Left kidney (tissue), 8 donors: Measurements from ENCODE around the gene GARNL3. TPM values are rescaled to one million over a fixed set of nuclear protein-coding genes. Genes with fewer than 3 reads are reported as not detected.

ENCODE experiments used
- DNase-seq: peaks from one replicate; pipeline ENCODE4 v3.0.0-alpha.2; 2013
- long read RNA-seq, 8 donors: transcript quantifications; one replicate each; lab custom pipeline, GENCODE V29; 2026
- polyA plus RNA-seq: library from polyadenylated mRNA; unstranded; fragments of 120-200 nt; gene quantifications from one replicate; pipeline ENCODE4 v1.2.1, GENCODE V29; 2013; ENCODE audit not compliant: insufficient read length

The GARNL3 gene, protein sequence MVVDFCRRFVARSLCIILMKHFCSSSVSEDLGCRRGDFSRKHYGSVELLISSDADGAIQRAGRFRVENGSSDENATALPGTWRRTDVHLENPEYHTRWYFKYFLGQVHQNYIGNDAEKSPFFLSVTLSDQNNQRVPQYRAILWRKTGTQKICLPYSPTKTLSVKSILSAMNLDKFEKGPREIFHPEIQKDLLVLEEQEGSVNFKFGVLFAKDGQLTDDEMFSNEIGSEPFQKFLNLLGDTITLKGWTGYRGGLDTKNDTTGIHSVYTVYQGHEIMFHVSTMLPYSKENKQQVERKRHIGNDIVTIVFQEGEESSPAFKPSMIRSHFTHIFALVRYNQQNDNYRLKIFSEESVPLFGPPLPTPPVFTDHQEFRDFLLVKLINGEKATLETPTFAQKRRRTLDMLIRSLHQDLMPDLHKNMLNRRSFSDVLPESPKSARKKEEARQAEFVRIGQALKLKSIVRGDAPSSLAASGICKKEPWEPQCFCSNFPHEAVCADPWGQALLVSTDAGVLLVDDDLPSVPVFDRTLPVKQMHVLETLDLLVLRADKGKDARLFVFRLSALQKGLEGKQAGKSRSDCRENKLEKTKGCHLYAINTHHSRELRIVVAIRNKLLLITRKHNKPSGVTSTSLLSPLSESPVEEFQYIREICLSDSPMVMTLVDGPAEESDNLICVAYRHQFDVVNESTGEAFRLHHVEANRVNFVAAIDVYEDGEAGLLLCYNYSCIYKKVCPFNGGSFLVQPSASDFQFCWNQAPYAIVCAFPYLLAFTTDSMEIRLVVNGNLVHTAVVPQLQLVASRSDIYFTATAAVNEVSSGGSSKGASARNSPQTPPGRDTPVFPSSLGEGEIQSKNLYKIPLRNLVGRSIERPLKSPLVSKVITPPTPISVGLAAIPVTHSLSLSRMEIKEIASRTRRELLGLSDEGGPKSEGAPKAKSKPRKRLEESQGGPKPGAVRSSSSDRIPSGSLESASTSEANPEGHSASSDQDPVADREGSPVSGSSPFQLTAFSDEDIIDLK
- polyA plus RNA-seq = 19.8 TPM
- long read RNA-seq, donor 1, full-length matches to known transcripts = 3 of 3 reads
- long read RNA-seq, donor 1, partial matches to known transcripts = 0 of 3 reads
- long read RNA-seq, donor 1, other reads (novel, unspliced or antisense) = 0 of 3 reads
- long read RNA-seq, donor 2 = 0 reads
- long read RNA-seq, donor 3 = 0 reads
- long read RNA-seq, donor 4 = 0 reads
- long read RNA-seq, donor 5 = 0 reads
- long read RNA-seq, donor 6 = 0 reads
- long read RNA-seq, donor 7, partial matches to known transcripts = 0 of 1 reads
- long read RNA-seq, donor 7, other reads (novel, unspliced or antisense) = 0 of 1 reads
- long read RNA-seq, donor 8 = 0 reads

DNA sequence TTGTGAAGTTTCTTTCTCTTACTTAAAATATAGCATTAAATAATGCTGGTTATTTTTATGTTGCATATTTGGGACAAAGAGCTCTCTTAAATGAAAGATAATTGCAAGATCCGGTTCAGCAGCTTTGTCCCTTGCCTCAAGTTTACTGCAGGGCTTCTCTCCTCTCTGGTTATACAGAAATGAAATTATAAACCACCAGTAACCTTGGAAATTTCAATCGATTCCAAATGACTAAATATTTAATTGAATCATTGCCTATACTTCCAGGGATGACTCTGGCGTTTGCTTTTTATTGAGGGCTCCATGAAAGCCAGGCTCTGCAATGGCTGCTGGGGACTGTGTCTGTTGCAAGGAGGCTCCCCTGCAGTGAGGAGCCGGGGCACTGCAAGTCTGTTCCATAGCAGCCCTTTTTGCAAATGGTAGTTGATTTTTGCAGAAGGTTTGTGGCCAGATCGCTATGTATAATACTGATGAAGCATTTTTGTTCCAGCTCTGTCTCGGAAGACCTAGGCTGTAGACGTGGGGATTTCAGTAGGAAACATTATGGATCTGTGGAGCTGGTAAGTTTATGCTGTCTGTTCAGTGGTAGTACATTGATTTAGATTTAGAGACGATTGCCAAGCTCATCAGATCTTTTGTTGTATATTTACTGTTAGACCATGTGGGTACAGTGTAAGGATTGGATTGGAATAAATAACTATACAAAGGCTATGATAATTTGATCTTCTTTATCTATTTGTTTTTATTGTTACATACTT lies at the start of gene GARNL3:
TSS of gene GARNL3 (plus strand) at position 313 of the 758 bp plus-strand sequence. CDS start at position 417, 104 bp downstream.
- no peak for DNase-seq

DNA sequence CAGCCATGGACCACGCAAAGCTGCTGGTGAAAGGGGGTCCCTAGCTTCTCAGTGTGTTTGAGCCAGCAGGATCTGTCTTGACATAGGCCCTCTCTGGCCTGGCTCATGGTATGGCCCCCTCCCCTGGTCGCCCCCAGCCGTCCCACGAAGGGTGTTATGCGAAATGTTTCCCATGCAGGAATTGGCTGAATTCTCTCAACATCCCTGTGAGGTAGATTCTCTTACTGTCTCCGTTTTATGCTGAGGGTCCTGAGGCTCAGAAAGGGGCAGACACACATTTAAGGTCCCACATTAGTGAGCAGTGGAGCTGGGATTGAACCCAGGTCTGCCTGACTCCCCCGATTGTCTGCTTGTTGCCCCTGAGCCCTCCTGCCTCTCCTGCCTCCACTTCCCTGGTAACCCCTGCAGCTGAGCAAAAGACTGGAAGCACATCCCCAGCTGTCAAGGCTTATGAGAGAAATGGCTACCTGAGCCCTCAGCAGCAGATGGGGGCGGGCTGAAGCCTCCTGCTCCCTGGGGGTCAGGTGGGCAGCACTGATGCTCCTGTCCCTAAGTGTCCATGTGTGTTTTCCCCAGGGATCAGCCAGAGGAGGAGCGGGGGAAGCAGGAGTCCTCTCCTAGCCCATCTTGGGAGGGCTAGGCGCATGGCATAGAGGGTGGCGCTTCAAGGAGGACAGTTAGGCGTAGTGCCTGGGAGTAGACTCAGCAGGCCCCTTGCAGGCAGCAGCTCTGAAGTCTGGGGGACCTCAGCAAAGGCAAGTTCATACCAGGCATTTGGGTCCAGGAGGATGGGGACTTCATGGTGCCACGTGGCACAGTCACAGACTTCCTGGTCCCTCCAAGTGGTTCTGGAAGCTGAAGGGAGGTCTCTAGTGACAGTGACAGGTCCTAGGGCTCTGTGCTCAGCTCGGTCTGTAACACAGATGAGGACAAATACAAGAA lies 49.0 kb upstream of the GARNL3 start:
- no peak for DNase-seq

DNA sequence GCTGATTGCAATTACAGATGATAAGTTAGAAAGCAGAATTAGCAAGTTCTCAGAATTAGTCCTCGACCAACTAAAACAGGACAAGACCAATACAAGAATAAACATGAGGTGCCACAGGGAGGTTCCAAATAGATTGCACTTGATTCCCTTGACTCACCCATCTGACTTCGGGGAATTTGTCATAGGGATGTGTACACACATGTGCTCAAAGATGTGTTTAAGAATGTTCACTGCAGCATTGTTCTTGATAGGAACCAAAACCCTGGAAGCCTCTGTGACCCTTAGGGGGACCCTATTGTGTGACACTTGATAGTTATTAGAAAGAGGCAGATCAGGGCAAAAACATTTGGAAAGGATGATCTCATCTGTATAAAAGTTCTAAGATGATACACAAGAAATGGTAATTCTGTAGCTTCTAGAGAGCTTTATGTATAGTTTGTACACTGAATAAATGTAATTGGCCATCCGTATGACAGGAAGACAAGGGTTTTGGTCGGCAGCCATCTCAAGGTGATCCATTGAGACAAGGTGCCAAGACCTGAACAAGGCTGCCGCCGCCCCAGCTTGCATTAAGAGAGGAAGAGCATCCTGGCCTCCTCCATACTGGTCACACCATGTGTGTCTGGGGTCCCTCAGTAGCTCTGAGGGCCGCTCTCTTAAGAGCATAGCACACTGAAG lies 48.2 kb upstream of the GARNL3 start:
- DNase-seq = no peak

DNA sequence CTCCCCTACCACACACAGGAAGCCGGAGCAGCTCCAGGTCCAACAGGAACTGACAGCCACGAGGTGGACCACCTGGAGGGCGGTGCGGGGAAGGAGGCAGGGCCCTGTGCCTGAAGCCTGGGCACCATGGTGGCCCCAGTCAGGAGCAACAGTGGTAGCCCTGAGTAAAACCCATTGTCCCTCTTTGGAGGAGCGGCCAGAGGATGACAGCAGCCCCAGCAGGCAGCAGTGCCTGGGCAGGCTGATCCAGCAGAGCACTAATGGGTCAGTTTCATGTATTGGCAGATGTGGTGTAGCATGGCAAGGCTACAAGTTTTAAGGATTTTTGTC lies 47.7 kb upstream of the GARNL3 start:
- DNase-seq = no peak

DNA sequence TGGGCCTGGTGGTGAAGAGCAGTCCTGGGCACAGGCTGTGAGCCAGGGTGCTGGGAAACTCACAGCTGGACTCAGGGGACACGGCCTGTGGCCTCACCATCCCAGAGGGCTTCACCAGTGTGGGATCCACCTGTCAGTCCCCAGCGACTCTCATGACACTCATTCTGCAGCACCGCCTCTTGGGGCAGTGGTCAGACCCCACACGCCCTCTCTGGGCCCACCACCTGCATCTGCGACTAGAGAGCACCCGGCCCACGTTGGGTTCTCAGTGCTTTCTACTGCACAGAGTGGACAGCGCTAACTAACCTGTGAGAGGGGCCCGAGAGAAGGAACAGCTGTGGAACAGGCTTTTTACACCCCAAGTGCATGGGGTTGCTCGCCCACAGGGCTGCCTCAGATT lies 45.8 kb upstream of the GARNL3 start:
- no peak for DNase-seq

DNA sequence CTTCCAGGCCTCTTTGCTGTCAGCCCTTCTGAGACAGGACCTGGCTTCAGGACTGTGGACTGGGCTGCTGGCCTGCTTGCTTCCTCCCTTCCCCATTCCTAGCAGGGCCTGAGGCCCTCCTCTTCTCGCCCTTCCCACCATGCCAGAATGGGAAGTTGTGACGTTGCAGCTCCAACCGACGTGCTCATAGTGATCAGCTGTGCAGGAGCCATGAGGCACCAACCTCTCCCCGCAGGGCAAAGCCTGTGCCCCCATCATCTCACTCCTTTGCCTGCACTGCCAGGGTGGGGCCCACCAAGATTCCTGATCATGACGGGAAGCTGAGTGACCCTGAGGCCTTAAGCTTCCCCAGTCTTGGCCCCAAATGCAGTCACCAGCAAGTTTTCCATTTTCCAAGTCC lies 45.1 kb upstream of the GARNL3 start:
- no peak for DNase-seq

DNA sequence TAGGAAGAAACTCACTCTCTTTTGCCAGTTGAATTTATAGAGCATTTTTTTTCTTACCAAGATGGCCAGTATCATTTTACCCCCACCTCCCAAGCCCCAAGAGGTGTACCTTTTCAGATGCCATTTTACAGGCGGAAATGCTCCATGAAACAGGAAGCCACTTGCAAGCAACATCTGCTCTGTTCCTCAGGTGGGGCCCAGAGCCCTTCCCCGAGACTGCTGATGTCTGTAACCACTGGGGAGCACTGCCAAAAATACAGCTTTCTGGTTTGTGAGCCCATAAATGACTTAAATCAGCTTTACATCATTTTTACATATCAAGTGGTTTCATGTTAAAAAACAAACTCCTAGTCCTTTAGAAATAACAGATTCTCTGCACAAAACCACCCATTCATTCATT lies 42.9 kb upstream of the GARNL3 start:
- no peak for DNase-seq

DNA sequence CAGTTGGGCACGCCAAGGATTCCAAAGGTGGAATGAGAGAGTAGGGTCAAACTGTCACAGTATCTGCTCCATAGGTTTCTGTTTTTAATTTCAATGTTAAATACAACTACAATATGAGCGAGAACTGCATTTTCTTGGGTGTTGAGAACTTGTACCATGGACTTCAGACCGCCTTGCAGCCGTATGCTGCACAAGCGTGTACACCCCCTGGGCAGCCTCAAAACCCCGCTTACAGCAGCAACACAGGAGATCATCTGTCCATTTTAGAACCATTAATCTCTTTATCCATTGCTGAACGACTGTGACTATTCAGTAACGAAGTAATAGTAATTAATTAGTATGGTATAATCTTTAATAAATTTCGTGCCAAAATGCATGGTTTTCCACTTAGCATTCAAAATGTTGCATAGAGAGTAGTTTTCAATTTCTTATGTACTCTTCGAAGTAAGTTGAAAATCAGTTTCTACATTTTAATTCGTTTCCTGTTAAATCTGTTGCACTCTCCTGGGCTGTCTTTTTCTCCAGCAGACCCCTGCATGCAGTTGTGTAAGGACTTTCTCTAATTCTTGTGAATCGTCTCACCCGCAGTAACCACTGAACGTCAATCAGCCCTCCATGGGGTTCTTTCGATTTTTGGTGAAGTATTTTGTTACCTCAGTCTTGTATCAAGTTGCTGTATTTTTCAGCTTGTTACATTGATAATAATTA lies 42.0 kb upstream of the GARNL3 start:
- no peak for DNase-seq

DNA sequence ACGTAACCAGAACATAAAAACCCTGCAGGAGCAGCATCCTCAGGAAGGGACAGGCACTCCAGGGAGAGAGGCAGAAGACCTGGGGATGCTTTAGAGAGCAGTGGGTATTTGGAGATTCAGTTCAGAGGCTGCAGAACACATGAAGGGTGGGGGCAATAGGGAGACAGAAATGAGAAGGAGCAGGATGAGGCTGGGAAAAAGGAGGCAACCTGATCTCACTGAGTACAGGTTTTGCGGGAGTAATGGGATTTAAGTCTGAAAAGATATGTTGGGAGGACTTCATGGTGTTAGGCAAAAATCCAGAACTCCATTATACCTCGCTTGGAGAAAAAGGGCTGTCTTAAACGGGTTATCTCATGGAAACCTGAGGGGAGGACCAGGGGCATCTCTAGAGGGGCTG lies 41.3 kb upstream of the GARNL3 start:
- DNase-seq = no peak

DNA sequence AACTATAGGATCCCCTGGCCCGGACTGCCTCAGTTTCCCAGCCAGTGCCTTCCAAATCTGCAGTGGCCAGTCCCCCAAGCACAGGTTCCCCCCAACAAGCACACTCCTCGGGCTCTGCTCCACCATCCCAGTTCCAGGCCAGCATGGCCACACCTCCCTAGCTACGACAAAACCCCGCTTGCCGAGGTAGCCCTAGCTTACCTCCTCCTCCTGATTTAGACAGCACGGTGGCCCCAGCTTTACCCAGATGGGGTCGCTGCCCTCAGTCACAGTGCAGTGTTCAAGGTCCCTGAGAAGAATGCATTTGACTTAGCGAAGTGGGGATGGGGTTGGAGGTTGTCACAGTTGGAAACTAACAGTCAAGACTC lies 40.8 kb upstream of the GARNL3 start:
- DNase-seq = no peak

DNA sequence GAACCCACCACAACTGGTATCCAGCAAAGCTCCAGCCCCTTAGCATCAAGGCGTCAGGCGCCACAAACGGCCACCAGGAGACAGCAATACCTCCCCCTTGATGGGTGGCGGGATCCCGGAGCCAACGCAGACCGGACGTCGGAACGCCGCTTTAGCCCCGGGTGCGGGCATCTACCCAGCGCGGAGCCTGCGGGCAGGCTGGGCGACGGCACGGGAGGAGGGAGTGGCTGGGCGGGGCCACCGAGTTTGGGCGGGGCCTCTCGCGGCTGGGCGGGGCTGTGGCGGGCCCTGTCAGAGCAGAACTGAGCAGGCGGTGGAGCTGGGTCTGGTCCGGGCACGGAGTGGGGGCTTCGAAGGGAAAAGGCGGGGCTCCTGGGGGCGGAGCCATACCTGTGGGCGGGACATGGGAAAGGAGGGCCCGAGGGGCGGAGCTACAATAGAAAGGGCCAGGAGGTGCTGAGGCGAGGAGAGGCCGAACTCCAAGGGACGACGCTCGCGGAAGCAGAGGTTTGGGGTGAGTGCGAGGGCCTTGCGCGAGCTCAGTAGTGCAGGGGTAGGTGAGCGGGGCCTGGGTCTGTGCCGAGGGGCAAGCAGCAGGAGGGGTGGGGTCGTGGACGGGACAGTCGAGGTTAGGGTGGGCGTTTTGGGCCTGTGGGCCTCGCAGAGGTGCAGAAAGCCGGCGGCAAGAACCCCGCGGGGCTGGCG lies 40.2 kb upstream of the GARNL3 start:
- DNase-seq = peak; percentile 86

DNA sequence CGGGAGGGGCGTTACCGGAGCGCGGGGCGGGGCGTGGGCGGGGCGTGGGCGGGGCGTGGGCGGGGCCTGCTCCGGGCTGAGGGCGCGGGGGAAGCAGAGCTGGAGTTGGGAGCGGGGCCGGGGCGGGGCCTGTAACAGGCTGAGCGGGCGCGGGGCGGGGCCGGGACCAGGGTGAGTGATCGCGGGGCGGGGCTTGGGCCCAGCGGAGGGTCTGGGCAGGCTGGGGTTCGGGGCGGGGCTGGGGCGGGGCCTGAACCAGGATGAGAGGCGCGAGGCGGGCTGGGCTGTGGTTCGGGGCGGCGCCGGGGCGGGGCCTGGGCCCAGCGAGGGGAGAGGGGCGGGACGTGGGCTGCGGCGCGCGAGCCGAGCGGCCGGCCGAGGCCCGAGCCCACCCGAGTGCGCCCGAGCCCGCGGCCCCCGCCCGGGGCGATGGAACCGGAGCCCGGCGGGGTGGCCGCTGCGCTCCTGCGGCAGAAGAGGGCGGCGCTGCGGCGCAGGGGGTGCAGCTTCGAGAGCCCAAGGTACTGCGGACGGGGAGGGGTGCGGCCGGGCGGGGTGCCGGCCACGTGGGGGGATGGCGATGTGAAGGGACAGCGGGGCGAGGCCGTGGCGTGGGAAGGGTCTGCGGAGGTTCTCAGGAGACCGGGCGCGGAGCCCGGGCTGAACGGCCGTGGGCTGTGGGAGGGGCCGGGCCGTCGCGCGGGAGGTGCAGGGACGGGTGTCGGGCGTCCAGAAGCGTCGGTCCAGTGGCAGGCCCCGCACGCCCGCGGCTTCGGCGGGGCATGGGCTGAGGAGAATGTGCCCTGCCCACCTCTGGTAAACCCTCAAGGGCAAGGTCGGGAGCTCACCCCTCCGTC lies 39.5 kb upstream of the GARNL3 start:
- DNase-seq = peak; percentile 92

DNA sequence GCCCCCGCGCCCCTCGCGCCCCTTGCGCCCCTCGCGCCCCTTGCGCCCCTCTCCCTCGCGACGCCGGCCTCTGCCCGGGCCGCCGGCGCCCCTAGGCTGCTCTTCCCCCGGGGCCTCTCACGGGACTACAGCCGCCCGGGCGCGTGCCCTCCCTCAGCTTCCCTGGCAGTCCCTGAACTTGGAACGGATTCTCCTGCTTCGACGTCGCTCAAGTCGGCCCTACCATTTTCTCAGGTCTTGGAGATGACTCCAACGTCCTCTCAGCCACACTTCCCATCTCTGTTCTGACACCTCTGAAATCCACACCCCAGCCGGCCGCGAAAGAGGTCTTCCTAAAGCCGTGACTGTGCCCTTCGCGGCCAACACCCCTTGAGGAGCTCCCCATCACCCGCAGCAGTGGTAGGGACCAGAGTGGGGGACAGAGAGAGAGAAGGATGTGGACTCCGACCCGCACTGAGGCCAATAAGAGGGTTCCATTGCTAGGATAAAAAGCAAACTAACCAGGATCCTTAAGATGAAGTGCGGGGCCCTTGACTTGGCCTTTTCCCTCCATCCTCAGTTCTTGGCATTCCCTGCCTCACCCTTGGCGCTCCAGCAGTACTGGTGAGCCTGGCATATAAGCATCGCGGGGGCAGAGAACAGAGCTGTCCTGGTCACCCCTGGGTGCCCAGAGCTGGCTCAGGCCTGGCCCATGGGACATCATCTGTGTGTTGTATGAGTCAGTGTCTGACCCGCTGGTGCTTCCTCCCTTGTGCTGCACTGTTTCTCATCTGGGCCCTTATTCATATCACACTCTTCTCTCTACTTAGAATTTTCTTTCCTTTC lies 38.6 kb upstream of the GARNL3 start:
- no peak for DNase-seq

DNA sequence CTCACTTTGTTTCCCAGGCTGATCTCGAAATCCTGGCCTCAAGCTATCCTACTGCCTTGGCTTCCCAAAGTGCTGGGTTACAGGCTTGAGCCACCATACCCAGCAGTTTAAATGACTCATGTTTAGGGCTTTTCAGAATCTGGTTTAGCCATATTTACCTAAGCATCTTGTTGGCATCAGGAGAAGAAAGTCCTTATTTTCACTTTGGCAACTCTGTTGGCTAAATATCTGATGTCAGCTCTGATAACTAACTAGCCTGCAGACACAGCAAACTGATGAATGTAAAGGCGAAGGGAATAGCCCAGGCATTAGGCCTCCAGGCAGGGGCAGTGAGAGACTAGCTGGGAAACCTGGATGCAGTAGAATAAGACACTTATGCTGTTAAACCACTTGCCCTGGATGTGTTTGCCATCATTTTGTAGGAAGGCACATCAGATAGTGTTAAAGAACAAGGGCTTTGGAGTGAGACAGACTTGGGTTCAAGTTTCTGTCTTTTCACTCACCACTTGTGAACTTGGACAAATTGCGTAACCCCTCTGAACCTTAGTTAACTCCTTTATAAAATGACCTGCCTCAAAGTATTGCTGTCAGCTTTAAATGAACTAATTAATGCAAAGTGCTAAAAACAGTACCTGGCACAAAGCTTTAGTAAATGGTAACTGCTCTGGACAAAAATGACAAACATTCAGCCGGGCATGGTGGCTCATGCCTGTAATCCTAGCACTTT lies 34.7 kb upstream of the GARNL3 start:
- no peak for DNase-seq

DNA sequence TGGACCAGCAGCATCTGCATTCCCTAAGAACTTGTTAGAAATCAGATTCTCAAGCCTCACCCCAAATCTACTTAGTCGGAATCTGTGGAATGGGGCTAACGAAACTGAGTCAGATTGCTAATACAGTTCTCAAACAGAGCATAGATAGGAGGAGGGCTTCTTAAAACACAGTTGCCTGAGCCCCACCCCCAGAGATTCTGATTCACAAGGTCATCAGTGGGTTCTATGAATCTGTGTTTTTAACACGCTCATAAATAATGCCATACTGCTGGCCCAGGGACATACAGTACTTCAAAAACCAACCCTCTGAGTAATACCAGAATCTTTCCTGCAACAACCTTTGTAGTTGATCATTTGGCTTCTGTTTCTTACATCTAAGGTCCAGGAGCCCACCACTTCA lies 32.9 kb upstream of the GARNL3 start:
- no peak for DNase-seq
